22Rv1 (cell line): ENCODE results near the gene MCM3.

Source experiments
- H3K27ac ChIP-seq: fragments of 450-650 bp; 2 replicates; pipeline ENCODE4 v1.5.1; 2017
- CTCF ChIP-seq: fragments of 450-650 bp; IDR thresholded peaks from 2 replicates; pipeline ENCODE4 v1.5.1; 2017; ENCODE audit warnings: mild to moderate bottlenecking
- ZFX ChIP-seq: fragments of 450-650 bp; IDR thresholded peaks from 2 replicates; pipeline ENCODE4 v1.6.1; 2017; ENCODE audit warnings: antibody characterized with exemption, borderline replicate concordance

Gene MCM3

DNA sequence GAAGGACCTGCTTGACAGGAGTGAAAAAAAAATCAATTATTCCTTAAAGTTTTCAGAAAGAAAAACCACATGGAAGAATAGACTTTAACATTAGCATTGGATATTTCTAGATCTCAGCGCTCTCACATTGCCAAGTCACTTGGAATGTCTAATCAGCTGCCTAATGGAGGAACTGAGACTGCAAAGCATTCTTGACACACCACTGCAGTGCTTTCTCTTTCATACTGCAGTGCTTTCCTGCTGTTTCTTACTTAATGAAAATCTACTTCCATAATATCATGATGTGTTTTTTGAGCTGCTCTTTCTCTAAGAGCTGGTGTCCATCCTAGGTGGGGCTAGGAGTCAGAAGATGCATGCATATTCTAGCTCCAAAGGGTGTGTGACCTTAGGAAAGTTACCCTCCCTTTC lies 20.4 kb upstream of the MCM3 start:
- H3K27ac ChIP-seq: no peak overlapping the region

DNA sequence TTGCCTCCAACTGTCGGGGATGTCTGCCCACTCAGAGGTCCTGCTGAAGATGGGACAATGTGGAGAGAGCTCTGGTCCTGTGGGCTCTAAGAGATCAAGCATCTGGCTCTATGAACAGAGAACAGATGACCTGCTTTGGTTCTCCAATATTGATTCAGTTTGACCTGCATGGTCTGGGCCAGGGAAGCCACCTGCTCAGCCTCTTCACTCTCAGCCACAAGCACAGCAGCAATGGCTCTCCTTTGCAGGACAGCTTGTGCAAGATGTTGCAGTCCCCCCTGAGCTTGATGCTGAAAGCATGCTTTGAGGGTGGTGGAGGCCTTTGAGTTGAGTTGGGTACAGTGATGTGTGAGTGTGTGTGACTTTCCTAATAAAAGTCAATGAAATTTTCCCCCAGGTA lies 18.6 kb upstream of the MCM3 start:
- H3K27ac ChIP-seq: no peak overlapping the region
- TF ChIP-seq CTCF: no peak
- no peak for TF ChIP-seq ZFX

More for the DNA sequence above, 20.4 kb upstream of the MCM3 start:
- TF ChIP-seq CTCF (no peak), ZFX (no peak)

DNA sequence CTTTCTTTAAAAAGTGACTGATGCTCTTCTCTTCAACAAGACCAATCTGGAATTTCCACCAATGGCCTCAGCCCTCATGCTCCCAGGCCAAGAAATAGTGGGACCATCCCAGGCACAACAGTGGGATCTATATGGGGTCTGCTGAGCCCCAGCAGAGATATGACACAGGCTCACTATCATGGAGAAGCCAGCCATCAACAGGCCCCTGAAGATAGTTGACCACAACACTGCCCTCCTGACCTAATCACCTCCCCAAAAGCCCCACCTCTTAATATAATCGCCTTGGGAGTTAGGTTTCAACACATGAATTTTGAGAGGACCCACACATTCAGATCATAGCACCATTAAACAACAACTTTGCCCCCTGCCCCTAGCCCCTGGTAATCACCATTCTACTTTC lies 16.8 kb upstream of the MCM3 start:
- no peak overlapping the region for H3K27ac ChIP-seq
- TF ChIP-seq ZFX (no peak), CTCF (no peak)

DNA sequence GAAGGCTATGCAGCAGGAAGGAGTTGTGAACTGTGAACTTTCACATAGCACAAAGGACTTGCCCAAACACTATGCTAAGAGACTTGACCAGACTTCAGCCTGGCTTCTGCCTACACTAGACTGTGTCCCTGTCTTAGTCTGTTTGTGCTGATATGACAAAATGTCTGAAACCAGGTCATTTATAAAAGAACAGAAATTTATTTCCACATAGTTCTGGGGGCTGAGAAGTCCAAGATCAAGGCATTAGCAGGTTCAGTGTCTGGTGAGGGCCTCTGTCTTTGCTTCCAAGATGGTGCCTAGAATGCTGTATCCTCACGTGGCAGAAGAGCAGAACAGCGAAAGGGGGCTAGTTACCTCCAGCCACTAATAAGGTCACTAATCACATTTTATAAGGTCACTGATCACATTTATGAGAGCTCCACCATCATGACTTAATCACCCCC lies 16.0 kb upstream of the MCM3 start:
- H3K27ac ChIP-seq: no peak overlapping the region

GRCh38 chr6:52299653-52300052 lies 15.1 kb upstream of the MCM3 start:
- no peak for TF ChIP-seq ZFX
- TF ChIP-seq CTCF: no peak
- no peak overlapping the region for H3K27ac ChIP-seq

More for the DNA sequence above, 16.0 kb upstream of the MCM3 start:
- no peak for TF ChIP-seq CTCF
- TF ChIP-seq ZFX: no peak

DNA sequence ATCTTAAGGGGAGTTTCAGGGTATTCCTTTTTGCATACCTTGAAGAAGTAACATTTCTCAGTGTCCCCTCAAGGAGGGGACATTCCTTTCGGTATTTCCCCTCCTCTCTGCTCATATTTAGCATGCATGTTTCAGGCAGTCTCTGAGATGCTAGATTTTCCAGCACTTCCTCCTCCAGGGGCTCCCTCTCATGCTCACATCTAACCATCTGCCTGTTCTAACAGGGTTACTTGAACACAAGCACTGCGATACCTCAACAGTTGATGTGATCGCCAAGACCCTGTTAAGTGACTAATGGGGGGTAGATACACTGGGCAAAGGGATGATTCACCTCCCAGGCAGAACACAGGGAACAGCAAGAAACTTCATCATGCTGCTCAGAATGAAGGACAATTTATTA lies 12.9 kb upstream of the MCM3 start:
- H3K27ac ChIP-seq: no peak overlapping the region
- TF ChIP-seq ZFX (no peak), CTCF (no peak)

DNA sequence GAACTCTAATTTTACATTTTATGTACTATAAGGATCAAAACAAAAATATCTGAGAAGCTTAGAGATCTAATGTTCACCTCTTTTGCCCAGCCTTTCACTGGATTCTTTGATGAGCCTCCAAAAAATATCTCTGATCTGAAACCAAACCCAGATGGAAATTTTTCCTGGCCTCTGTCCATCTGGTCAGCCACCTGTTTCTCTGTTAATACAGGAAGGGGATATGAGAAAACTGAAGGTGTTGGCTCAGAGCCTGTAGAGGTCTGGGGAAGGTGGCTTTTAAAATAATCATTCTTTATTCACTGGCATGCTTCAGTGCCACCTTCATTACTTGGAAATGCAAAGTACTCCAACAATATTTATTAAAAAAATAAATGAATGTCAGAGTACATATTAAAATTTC lies 8.5 kb upstream of the MCM3 start:
- no peak overlapping the region for H3K27ac ChIP-seq

More for the DNA sequence above, 8.5 kb upstream of the MCM3 start:
- no peak for TF ChIP-seq ZFX
- TF ChIP-seq CTCF: no peak
